ENCODE data around the gene OCA2. TPM values are rescaled to one million over a fixed set of nuclear protein-coding genes. Genes with fewer than 3 reads are reported as not detected.

OCA2 gene
- total RNA-seq, 2 donors from 2014 or later, result 3.7 TPM; not detected in 1

GRCh38 chr15:28133281-28133680, 34.2 kb upstream of the OCA2 start:
- no peaks in the 10 kb centered on the region for H3K27me3 ChIP-seq (replicated peaks; ENCODE audit: insufficient read depth)
- H3K4me3 ChIP-seq, result no peak overlapping the region
- peaks cover 0 to 12% of the 10 kb centered on the region in 2 donors for H3K36me3 ChIP-seq
- H3K27ac ChIP-seq, result no peak overlapping the region
- no peaks in the 10 kb centered on the region for H3K4me1 ChIP-seq (replicated peaks)
- intact Hi-C loops (cut with DNase I), result no loop called here
- H3K9me3 ChIP-seq, result no peaks in the 10 kb centered on the region
- no peak for DNase-seq (ENCODE audit: low spot score)
- TF ChIP-seq POLR2A (IDR thresholded peaks at IDR 0.05) (no peak), POLR2AphosphoS5 (IDR thresholded peaks at IDR 0.05) (no peak), CTCF (IDR thresholded peaks at IDR 0.05) (no peak)

- intact Hi-C loops (cut with DNase I), result no loop called here
- TF ChIP-seq CTCF (IDR thresholded peaks at IDR 0.05) (no peak), POLR2AphosphoS5 (IDR thresholded peaks at IDR 0.05) (no peak), POLR2A (IDR thresholded peaks at IDR 0.05) (no peak)
- peaks cover 0 to 12% of the 10 kb centered on the region in 2 donors for H3K36me3 ChIP-seq
- H3K9me3 ChIP-seq, result no peaks in the 10 kb centered on the region
- no peak overlapping the region for H3K4me3 ChIP-seq
- no peak for DNase-seq (ENCODE audit: low spot score)
- no peak overlapping the region for H3K27ac ChIP-seq
- WGBS, result 84% methylated on average over 21 of the region's 21 CpGs
- no peaks in the 10 kb centered on the region for H3K27me3 ChIP-seq (replicated peaks; ENCODE audit: insufficient read depth)
- no peaks in the 10 kb centered on the region for H3K4me1 ChIP-seq (replicated peaks)
Observed at GRCh38 chr15:28132524-28133275, 33.6 kb upstream of the OCA2 start.

GRCh38 chr15:28131946-28132345, 32.8 kb upstream of the OCA2 start:
- intact Hi-C loops (cut with DNase I), result no loop called here
- no peaks in the 10 kb centered on the region for H3K9me3 ChIP-seq
- H3K36me3 ChIP-seq, result peaks cover 0 to 12% of the 10 kb centered on the region in 2 donors
- no peak overlapping the region for H3K4me3 ChIP-seq
- TF ChIP-seq POLR2AphosphoS5 (IDR thresholded peaks at IDR 0.05) (no peak), CTCF (IDR thresholded peaks at IDR 0.05) (no peak), POLR2A (IDR thresholded peaks at IDR 0.05) (no peak)
- H3K27ac ChIP-seq, result no peak overlapping the region
- no peaks in the 10 kb centered on the region for H3K4me1 ChIP-seq (replicated peaks)
- H3K27me3 ChIP-seq (replicated peaks; ENCODE audit: insufficient read depth), result no peaks in the 10 kb centered on the region
- DNase-seq (ENCODE audit: low spot score), result no peak
- 86% methylated on average over 13 of the region's 13 CpGs for WGBS

GRCh38 chr15:28131400-28131799, 32.3 kb upstream of the OCA2 start:
- no peak for TF ChIP-seq POLR2AphosphoS5 (IDR thresholded peaks at IDR 0.05)
- no peak for TF ChIP-seq POLR2A (IDR thresholded peaks at IDR 0.05)
- TF ChIP-seq CTCF (IDR thresholded peaks at IDR 0.05), result no peak
- Histone ChIP-seq H3K27ac (no peak overlapping the region), H3K27me3 (replicated peaks; ENCODE audit: insufficient read depth) (no peaks in the 10 kb centered on the region), H3K36me3 (peaks cover 0 to 12% of the 10 kb centered on the region in 2 donors), H3K9me3 (no peaks in the 10 kb centered on the region), H3K4me3 (no peak overlapping the region), H3K4me1 (replicated peaks) (no peaks in the 10 kb centered on the region)
- DNase-seq (ENCODE audit: low spot score), result no peak
- WGBS, result 92% methylated on average over 13 of the region's 13 CpGs
- intact Hi-C loops (cut with DNase I), result no loop called here

GRCh38 chr15:28130651-28131050, 31.5 kb upstream of the OCA2 start:
- intact Hi-C loops (cut with DNase I), result no loop called here
- TF ChIP-seq POLR2A (IDR thresholded peaks at IDR 0.05), result no peak
- 91% methylated on average over 7 of the region's 7 CpGs for WGBS
- Histone ChIP-seq H3K27me3 (replicated peaks; ENCODE audit: insufficient read depth) (no peaks in the 10 kb centered on the region), H3K27ac (no peak overlapping the region), H3K36me3 (peaks cover 0 to 12% of the 10 kb centered on the region in 2 donors), H3K4me3 (no peak overlapping the region), H3K4me1 (replicated peaks) (no peaks in the 10 kb centered on the region), H3K9me3 (no peaks in the 10 kb centered on the region)
- no peak for DNase-seq (ENCODE audit: low spot score)

Measured in prostate gland (tissue), 2 donors.